Stimulated activated CD4-positive, alpha-beta T cell treated with anti-CD3 and anti-CD28 coated beads, Interleukin-12 subunit alpha, Interleukin-12 subunit beta, amount 100 ng/mL, for 24 hours (primary cell): Measurements from ENCODE around the gene TRIM24.
A peak's percentile ranks its signal among the peaks of the same experiment; 100 is the strongest.
"Not testable (repeated sequence)": the region's sequence is repeated elsewhere in the genome, so short reads cannot be mapped to it uniquely, and the experiment has no call there.

Source experiments
- DNase-seq, 2 experiments: peaks; one replicate each; pipeline ENCODE4 v3.0.0-alpha.2; 2020; ENCODE audit warnings: low read depth in 2 of 2

The TRIM24 gene

DNA sequence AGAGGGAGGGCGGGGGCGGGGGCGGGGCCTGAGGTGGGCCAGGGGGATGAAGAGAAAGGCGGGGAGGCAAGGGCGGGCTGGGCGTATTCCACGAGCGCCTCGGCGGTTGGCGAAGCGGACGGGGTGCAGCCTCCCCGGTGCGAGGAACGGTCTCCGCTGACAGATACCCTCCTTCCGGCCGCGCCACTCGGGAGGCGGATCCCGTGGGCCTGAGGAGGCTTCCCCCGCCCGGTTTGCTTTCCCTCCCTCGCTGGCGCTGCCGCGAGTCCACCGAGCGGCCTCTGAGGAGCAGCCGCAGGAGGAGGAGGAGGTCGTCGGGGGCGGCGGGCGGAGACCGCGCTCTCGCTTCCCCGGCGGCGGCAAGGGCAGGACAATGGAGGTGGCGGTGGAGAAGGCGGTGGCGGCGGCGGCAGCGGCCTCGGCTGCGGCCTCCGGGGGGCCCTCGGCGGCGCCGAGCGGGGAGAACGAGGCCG lies at the start of gene TRIM24:
Gene TRIM24, plus strand, starts transcription at position 84 of the 473 bp plus-strand sequence. Its CDS starts 290 bp downstream, at position 374.
- DNase-seq, result peak in 1 of 2 experiments; percentile 89

DNA sequence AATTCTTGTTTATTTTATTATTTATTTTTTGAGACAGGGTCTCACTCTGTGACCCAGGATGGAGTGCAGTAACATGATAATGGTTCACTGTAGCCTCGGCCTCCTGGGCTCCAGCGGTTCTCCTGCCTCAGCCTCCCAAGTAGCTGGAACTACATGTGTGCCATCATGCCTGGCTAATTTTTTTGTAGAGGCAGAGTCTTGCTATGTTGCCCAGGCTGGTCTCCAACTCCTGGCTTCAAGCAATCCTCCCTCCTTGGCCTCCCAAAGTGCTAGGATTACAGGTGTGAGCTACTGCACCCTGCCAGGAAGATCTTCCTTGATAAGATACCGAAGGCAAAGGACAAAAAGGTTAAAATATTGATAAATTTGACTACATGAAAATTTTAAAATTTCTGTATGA lies 48.0 kb upstream of the TRIM24 start:
- DNase-seq, result not testable (repeated sequence)

DNA sequence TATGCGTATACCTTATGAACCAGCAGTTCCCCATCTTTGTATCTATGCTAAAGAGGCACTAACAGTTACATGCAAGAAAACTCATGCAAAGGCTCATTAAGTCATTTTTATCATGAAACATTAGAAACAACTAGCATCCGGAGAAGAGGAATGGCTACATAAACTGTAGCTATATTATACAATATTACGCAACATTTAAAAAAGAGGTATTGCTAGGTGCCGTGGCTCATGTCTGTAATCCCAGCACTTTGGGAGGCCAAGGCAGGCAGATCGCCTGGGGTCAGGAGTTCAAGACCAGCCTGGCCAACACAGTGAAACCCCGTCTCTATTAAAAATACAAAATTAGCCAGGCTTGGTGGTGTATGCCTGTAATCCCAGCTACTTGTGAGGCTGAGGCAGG lies 47.1 kb upstream of the TRIM24 start:
- DNase-seq, result not testable (repeated sequence)

DNA sequence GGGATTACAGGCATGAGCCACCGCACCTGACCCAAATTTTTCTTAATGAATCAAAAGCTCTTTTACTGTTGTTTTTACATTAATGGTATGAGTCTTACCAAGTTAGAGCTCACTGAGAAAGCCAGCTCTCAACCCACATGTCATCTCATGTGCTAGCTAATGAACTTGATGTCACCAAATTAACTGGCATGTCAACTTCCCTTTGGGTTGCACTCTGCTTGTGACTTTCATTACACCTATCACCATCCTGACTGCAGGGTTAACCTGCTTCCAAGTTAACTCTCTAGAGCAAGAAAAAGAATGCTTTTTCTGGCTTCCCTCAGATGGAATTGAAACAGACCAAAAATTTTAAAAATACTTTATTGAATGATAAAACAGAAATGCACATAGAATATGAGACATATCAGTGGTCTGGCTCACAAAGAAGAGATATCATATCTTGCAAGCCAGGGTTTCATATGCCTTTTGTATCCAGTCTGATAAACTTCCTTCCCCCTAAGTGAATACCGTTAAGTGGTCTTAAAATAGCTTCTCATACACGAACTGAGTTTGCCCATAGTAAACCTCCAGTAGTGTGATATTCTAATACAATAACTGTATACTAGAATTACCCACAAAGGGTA lies 42.9 kb upstream of the TRIM24 start:
- DNase-seq, result no peak

DNA sequence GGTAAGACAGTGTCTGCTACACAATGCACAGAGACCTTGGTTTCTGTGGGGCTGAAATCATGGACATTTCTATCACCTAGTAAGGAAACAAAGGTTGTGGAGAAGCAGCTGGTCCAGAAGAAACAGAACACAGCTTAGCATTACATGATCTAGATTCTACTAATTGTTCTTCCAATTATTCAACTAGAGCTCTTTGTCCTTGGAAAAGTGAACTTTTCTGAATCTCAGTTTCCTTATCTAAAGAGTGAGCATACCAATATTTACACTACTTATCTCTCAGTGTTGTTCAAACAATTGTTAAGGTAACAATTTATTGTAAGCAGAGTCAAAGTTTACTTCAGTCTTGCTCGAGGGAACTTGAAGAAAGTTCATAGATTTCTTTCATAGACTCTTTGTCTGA lies 42.3 kb upstream of the TRIM24 start:
- no peak for DNase-seq

DNA sequence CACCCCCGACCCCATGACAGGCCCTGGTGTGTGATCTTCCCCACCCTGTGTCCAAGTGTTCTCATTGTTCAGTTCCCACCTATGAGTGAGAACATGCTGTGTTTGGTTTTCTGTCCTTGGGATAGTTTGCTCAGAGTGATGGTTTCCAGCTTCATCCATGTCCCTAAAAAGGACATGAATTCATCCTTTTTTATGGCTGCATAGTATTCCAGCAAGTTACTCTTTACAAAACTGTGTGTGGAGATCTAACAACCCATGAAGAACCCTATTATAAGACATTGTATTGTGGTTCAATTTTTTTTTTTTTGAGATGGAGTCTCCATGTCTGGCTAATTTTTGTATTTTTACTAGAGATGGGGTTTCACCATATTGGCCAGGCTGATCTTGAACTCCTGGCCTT lies 41.7 kb upstream of the TRIM24 start:
- not testable (repeated sequence) for DNase-seq

DNA sequence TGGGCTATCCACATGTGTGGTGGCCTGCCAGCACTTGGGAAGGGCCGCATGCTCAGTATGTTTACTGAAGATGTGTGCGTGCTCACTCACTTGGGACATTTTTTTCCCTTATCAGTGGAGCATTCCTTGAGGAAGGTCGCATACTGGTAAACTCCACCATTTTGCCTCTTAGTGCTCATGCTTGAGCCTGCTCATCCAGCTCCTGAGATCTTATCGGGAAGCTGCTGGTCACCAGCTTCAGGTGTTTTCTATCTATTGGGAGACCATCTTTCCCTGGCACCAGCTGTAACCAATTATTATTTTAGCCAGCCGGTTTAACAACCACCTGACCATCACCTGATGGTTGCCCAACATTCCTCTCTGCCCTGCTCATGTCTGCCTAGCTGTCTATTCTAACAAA lies 35.0 kb upstream of the TRIM24 start:
- no peak for DNase-seq

DNA sequence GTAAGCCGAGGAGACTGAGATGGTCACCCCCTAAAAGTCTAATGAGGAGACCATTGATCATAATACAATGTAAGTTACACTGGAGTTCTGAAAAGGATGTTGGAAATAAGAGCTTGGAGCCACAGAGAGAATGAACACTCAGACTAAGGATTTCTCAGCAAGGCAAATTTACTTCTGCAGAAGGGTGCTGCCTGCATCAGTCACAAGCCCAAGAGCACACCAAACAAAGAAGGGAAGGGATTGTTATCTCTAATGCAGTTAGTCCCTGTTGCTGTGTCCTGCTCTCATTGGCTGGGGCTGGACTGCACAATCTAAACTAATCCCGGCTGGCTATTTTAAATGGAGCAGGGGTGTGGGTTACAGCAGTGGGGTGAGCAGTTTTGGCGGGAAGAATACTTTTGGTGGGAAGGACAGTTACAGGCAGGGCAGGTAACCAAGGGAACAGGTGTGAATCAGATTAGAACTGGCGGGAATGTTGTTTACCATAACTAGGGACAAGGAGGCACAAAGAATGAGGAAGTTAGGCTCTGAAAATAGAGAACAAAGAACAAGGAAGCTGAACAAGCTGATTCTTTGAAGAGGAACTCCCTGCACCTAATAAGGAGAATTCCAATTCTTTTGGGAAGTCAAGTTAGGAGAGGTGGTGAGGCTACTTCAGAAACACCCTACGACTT lies 30.3 kb upstream of the TRIM24 start:
- DNase-seq, result no peak

DNA sequence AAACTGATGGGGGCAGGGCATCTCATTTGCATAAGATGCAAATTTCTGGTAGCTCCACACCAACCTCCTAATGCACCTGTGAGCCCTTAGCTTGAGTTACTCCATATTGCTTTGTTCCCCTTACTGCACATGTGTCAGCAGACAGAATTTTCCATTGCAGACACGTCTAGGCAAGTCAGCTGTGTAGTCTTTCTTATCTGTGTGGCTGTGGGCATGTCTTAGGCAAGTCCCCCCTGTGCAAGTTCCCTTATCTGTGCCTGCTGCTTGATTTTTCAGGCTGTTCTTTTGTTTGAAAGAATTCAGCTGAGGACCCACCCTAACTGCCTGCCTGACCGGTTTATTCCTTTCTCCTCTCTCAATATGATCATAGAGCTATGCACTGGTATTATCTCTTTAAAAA lies 28.5 kb upstream of the TRIM24 start:
- no peak for DNase-seq

DNA sequence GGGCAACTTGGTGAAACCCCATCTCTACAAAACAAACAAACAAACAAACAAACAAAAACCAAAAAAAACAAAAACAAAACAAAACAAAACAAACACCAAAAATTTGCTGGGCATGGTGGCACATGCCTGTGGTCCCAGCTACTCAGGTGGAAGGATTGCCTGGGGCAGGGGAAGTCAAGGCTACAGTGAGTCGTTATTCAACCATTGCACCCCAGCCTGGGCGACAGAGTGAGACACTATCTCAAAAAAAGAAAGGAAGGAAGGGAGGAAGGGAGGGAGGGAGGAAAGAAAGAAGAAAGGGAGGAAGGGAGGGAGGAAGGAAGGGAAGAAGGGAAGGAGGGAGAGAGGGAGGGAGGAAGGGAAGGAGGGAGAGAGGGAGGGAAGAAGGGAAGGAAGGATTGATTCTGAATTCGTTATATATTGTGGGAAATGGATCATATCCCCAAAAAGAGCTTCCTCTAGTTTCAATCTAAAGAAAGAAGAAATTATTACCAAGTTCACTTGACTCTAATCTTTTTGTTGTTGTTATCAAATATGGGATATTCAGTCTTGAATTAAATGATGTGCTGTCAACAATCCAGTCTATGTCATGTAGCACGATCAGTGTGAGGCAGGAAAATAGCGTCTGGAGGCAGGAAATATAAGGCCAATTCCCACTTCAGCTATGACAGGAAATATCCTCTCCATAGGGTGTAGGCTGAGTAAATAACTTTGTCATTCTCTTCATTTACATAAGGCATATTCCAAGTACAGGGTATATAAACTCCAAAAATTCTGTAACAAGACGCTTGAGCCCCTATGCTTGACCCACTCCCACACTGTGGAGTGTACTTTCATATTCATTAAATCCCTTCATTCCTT lies 26.2 kb upstream of the TRIM24 start:
- DNase-seq, result no peak

DNA sequence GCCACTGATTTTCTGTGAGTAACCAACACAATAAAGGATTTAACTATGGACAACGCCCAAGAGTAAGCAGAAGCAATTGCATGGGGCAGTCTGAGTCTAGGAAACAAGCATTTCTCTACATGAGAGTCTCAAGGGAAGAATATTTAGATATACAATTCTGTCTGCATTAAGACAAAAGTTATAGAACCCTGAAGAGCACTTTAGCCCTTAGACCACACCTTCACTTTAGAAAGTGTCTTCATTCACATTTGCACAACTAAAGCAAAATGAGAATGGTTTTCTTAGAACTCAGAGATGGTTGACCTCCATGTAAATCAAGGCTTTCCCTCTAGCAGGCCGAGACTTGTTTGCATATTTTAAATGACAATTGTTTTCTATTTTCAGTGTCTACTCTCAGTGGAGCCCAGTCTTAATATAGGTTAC lies 25.5 kb upstream of the TRIM24 start:
- DNase-seq, result no peak

DNA sequence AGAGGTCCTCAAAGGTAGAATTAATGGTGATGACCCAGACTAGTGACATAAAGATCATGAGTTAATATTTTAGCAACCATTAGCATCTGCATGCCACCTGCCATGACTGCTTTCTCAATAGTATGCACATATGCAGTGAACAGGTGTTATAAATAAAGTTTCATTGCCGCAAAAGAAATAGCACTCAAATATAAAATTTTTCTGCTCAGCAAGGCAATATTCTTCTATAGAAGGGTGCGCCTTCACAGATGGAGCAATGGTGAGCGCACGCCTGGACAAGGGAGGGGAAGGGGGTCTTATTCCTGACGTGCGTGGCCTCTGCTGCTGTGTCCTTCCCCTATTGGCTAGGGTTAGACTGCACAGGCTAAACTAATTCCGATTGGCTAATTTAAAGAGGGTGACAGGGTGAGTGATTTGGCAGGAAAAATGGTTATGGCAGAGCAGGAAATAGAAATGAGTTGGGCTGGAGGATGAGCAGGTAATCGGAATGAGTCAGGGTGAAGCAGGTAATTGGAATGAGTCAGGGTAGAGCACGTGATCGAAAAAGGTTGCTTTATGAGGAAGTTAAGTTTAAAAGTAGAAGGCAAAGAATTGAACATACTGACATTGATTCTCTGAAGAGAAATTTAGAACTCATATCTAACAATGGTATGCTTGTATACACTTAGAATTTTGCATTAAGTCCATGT lies 24.7 kb upstream of the TRIM24 start:
- DNase-seq, result no peak

DNA sequence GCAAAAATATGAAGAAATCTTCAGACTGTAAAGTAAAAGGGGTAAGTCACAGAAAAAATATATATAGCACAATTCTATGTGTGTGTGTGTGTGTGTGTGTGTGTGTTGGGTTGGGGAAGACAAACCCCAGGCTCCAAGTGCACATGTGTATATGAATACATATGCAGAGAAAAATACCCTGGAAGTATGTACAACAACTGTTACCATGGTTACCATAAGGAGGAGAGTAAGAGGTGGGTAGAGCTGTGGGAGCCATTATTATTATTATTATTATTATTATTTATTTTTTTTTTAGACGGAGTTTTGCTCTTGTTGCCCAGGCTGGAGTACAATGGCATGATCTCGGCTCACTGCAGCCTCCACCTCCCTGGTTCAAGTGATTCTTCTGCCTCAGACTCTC lies 23.7 kb upstream of the TRIM24 start:
- DNase-seq, result no peak

DNA sequence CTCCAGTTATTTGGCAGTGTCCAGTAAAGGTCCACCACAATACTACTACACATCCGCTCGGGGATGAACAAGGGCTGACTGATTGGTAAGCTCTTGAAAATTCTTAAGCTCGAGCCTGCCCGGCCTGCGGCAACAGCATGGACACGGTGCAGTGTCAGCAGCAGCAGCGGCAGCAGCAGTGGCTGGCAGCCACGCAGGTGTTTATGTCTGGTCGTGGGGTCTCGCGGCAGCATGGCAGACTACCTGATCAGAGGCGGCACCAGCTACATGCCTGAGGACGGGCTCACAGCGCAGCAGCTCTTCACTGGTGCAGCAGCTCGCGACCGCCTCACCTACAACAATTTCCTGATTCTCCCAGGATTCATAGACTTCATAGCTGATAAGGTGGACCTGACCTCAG lies 19.6 kb upstream of the TRIM24 start:
- DNase-seq, result no peak

DNA sequence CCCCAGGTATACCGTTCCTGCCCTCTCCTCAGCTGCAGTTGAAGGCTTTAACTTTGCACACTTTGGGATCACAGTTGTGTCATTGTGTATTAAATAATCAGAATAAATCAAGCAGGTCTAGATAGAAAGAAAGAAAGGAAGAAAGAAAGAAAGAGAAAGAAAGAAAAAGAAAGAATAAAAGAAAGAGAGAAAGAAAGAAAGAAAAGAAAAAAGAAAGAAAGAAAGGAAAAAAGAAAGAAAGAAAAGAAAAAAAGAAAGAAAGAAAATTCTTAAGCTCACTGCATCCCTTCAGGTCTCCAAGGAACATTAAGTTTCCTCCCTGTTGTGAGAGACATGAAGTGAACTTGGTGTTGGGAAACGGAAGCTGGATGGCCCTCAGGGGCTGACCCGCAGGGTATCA lies 17.2 kb upstream of the TRIM24 start:
- no peak for DNase-seq

DNA sequence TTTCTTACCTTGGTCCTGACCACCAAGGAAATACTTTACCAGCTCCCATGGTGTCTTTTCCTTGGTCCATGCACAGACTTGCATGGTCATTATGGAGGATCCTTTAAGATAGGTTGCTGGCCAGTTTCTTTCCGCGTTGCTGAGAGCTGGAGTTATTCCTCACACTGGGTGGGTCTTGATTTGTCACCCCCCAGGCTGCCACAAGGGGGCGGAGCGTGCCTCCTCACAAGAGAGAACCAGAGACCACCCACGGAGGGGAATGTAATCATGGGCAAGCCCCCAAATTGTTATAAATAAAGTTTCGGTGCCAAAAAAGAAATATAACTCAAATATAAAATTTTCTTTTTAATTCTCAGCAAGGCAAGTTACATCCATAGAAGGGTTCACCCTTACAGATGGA lies 10.5 kb upstream of the TRIM24 start:
- peak in 1 of 2 experiments; percentile 15 for DNase-seq

DNA sequence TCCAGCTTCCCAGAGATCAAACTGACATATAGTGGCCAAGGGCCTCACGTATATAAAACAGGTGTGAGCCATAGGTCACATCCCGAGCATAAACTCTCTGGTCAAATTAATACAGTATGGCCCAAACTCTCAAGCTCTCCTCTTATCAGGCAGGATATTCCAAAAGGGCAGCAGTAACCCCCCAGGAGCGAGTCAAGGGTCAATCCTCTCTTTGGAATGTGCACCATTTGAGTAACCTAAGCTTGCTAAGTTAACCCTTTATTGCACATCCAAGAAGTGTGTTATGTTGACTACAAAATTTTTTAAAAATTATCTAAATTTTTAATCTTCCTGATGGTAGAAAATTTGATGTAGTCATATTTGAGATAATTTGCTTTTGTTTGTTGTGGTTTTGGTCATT lies 4.5 kb upstream of the TRIM24 start:
- DNase-seq, result no peak

DNA sequence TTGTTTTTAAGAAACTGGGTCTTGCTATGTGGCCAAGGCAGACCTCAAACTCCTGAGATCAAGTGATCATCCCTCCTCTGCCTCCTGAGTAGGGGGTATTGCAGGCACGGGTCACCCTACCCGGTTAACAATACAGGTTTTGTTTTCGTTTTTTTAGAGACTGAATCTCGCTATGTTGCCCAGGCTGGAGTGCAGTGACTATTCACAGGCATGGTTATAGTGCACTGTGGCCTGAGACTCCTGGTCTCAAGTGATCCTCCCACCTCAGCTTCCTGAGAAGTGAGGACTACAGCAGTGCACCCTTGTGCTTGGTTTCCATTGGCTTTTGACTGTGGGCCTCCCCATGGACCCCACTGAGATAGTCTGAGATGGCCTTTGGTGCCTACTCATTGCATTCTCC lies 3.8 kb upstream of the TRIM24 start:
- no peak for DNase-seq

DNA sequence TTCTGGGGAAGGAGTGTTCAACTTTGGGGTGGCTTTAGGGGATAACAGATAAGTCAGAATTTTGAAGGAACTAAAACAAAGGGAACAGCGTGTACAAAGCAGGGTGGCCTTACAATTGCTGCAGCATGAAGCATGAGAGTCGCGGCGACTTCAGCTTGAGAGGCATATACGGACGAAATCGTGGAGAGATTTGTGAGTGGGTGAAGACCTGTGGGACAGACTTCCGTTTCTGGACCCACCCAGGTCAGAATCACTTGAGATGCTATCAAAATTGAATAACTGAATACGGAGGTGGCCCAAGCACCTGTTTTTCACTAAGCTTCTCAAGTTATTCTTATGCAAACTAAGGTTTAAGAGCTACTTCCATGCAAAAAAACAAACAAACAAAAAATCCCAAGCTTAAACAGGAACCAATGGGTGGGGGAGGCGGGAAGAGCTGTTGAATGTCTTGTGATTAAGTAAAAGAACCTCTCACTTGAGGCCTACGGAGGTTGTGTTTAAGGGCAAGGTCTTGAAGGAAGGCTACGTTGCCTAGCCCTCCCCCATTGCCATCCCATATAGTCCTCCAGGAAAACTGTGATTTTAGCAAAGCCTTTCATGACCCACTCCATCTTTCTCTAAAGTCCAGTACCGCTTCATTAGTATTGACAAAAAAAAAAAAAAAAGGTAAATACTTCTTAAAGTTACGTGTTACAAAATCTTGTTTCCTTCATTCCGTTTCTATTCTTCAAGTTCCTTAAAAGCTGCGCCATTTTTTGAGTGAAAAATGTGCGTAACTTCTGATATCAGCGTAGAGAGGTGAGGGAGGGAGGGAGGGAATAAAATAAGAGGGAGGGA lies 1.3 kb upstream of the TRIM24 start:
- no peak for DNase-seq

DNA sequence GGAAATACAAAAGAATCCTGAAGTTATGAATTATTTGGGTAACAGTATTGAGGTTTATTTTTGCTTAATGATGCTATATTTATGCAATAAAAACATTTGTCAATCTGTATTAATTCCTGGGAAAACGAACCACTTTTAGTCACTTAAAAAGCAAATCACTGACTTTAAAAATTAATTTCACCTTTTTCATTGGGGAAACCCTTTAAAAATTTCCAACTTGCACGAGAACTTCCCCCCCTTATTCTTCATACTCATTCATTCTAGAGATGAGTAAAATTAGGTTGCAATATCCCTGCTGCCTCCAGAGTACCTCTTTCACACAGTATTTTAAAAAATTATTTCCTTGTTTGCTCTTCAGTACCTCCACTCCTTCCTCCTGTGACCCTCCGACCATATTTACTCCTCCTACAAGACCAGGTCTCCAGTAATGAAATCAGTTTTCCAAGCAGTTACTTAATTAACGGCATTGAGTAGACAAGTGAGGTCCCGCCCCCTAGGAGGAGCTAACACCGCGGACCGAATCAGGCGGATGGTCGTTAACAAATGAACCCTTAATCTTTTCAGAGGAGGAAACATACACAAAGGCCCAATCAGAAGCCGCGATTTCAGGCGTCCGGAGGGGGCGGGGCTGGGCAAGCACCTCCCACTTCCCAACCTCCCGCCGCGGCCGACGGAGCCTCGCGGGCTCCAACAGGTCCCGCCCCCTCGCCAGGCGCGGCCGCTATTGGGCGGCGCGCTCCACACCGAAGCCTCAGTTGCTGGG lies 465 bp upstream of the TRIM24 start:
- DNase-seq, result peak; percentile 94
